HepG2 (cell line): ENCODE data around the gene TSC1. TPM values are rescaled to one million over a fixed set of nuclear protein-coding genes. Genes with fewer than 3 reads are reported as not detected.

Experiments used
- CBX2 ChIP-seq, 2 experiments: fragments of 200-600 bp in 1 of 2; sonication (generic); formaldehyde crosslinking in 1 of 2; IDR thresholded peaks; 2 replicates each; pipeline versions ENCODE4 v1.7.0 to v1.8.1; 2018 to 2022; ENCODE audit warnings: low read depth in 2 of 2, low read length in 1 of 2, mild to moderate bottlenecking in 1 of 2, missing genetic modification reagents in 1 of 2
- FOXJ3 ChIP-seq: sonication (generic); formaldehyde crosslinking; IDR thresholded peaks from 2 replicates; pipeline ENCODE4 v1.4.0; 2020; ENCODE audit warnings: missing genetic modification reagents, mild to moderate bottlenecking, borderline replicate concordance
- FOXK1 ChIP-seq: sonication (generic); formaldehyde crosslinking; IDR thresholded peaks from 2 replicates; pipeline ENCODE4 v1.4.0; 2020; ENCODE audit warnings: low read depth, missing genetic modification reagents, borderline replicate concordance
- FOXP4 ChIP-seq: sonication (generic); formaldehyde crosslinking; IDR thresholded peaks from 2 replicates; pipeline ENCODE4 v1.4.0; 2020; ENCODE audit warnings: missing genetic modification reagents
- GRHL1 ChIP-seq: sonication (generic); formaldehyde crosslinking; conservative IDR thresholded peaks from 2 replicates; pipeline ENCODE4 v1.8.0; 2022; ENCODE audit warnings: missing genetic modification reagents
- HDAC6 ChIP-seq: fragments of 200-600 bp; sonication (generic); IDR thresholded peaks from 2 replicates; pipeline ENCODE4 v1.7.0; 2017; ENCODE audit warnings: mild to moderate bottlenecking, antibody characterized with exemption, low read length, low read depth
- MAZ ChIP-seq, 2 experiments: sonication (generic) in 1 of 2; formaldehyde crosslinking in 1 of 2; IDR thresholded peaks; 2 replicates each; pipeline versions ENCODE4 v1.5.0 to v1.6.1; 2012 to 2020; ENCODE audit warnings: low read depth in 2 of 2, mild to moderate bottlenecking in 2 of 2, borderline replicate concordance in 1 of 2, improper control_type of control experiment in 1 of 2, low read length in 1 of 2, missing genetic modification reagents in 1 of 2, moderate library complexity in 1 of 2
- MED1 ChIP-seq: sonication (generic); formaldehyde crosslinking; IDR thresholded peaks from 2 replicates; pipeline ENCODE4 v1.4.0; 2020; ENCODE audit warnings: missing genetic modification reagents
- NFIC ChIP-seq: IDR thresholded peaks from 2 replicates; pipeline ENCODE4 v1.6.1; 2012; ENCODE audit warnings: mild to moderate bottlenecking, low read length, inconsistent platforms
- POLR2A ChIP-seq, 2 experiments: IDR thresholded peaks; 2 replicates each; pipeline ENCODE4 v1.6.1; 2011; ENCODE audit warnings: low read depth in 2 of 2, low read length in 2 of 2, mild to moderate bottlenecking in 1 of 2, moderate library complexity in 1 of 2; ENCODE audit not compliant: insufficient read depth in 1 of 2
- RARG ChIP-seq: sonication (generic); formaldehyde crosslinking; IDR thresholded peaks from 2 replicates; pipeline ENCODE4 v1.4.0; 2020; ENCODE audit warnings: low read depth, mild to moderate bottlenecking, missing genetic modification reagents
- REXO4 ChIP-seq: sonication (generic); formaldehyde crosslinking; IDR thresholded peaks from 2 replicates; pipeline ENCODE4 v1.8.0; 2022; ENCODE audit warnings: missing genetic modification reagents, mild to moderate bottlenecking, borderline replicate concordance
- SNAPC2 ChIP-seq: sonication (generic); formaldehyde crosslinking; IDR thresholded peaks from 2 replicates; pipeline ENCODE4 v1.8.1; 2022; ENCODE audit warnings: mild to moderate bottlenecking, missing genetic modification reagents
- ZBTB1 ChIP-seq: sonication (generic); formaldehyde crosslinking; IDR thresholded peaks from 2 replicates; pipeline ENCODE4 v1.4.0; 2020; ENCODE audit warnings: missing genetic modification reagents, borderline replicate concordance
- ZEB1 ChIP-seq: IDR thresholded peaks from 2 replicates; pipeline ENCODE4 v1.6.1; 2012; ENCODE audit warnings: mild to moderate bottlenecking, low read depth, inconsistent platforms; ENCODE audit not compliant: insufficient replicate concordance
- ZNF232 ChIP-seq: sonication (generic); formaldehyde crosslinking; IDR thresholded peaks from 2 replicates; pipeline ENCODE4 v1.4.0; 2020; ENCODE audit warnings: missing genetic modification reagents, borderline replicate concordance
- ZNF761 ChIP-seq: sonication (generic); formaldehyde crosslinking; conservative IDR thresholded peaks from 2 replicates; pipeline ENCODE4 v1.4.0; 2020; ENCODE audit warnings: mild to moderate bottlenecking, missing genetic modification reagents
- polyA plus RNA-seq, 8 experiments: library from polyadenylated mRNA; depleted of rRNA in 3 of 8; stranded (reverse) in 7 of 8; unstranded in 1 of 8; fragments of >200 nt; fragmentation: Illumina TruSeq in 4 of 8; extraction: Trizol in 4 of 8; gene quantifications; 2 replicates each; pipeline versions ENCODE4 v1.2.1 to v1.2.3, GENCODE V29; 2011 to 2016; ENCODE audit warnings: low read depth in 4 of 8, missing spikeins in 1 of 8, mixed read lengths in 1 of 8; ENCODE audit not compliant: insufficient read depth in 1 of 8
- total RNA-seq, 5 experiments: library from RNA; depleted of rRNA; stranded (reverse); fragments of >200 nt; fragmentation: Illumina TruSeq; extraction: Trizol; gene quantifications; 2 replicates each; pipeline ENCODE4 v1.2.3, GENCODE V29; 2016; ENCODE audit warnings: low read depth in 1 of 5
- TF ChIP-seq, protein P1 (sequence below): sonication (generic); formaldehyde crosslinking; IDR thresholded peaks from 2 replicates; pipeline ENCODE4 v1.8.1; 2023; ENCODE audit warnings: missing genetic modification reagents, mild to moderate bottlenecking, borderline replicate concordance
- TF ChIP-seq, protein P2 (sequence below): sonication (generic); formaldehyde crosslinking; IDR thresholded peaks from 2 replicates; pipeline ENCODE4 v1.8.1; 2023; ENCODE audit warnings: missing genetic modification reagents, inconsistent platforms, borderline replicate concordance

TSC1 gene
- total and polyA plus RNA-seq, 2 of the 13 experiments (the other 11 are each of a cell fraction or from before 2014, with no cell fraction given): 31.6 to 66.1 TPM

DNA sequence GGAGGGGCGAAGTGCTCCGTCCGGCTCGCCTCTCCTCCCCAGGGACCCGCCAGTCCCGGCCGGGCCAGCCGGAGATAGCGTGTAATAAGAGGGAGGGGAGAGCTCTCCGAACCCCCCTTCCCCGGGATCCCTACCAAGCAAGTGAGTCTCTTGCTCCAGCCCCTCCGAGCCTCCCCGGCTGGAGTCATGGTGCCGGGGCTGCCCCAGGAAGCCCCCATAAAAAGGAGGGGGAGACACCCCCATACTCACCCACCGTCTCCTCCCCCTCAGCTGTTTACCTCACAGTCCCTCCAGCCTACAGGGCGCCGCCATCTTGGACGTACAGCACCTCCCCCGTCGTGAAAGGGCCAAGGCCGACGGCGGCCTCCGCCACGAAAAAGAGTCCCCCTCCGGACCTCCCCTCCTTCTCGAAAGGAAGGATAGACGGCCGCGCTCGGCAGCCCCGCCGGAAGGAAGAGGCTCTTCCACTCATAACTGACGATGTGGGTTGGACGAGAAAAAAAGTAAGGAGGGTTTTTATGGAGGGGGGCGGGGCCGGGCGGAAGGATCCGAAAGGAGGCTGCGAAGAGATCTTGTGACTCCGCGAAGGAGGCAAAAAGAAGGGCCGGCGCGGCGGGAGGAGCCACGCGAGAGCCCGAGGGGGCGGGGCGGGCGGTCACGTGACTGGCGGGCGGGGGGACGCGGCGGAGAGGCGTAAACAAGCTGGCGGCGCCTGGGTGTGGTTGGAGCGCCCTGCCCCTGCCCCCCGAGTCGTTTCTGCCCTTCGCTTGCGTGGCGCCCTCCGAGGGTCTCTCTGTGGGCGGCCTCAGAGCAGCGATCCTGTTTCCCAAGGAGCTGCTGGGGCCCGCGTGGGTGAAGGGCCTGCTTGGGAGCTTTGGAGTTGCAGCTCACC, at the start of gene TSC1 (continued):
- peak; percentile 17; the same call in 1 of the 2 replicates for TF ChIP-seq FOXK1 (CRISPR knock-in tag)
- TF ChIP-seq, protein P1, sequence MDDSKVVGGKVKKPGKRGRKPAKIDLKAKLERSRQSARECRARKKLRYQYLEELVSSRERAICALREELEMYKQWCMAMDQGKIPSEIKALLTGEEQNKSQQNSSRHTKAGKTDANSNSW (CRISPR knock-in tag): 0 out of 2 replicates have a peak, but pooled peaks have one; percentile 71
- no peak for TF ChIP-seq GRHL1 (CRISPR knock-in tag)
- TF ChIP-seq SNAPC2 (CRISPR knock-in tag): no peak
- no peak for TF ChIP-seq RARG
- peak; percentile 19 for TF ChIP-seq FOXP4 (CRISPR knock-in tag)
- peak; percentile 39 for TF ChIP-seq MED1
- peak; percentile 80 for TF ChIP-seq ZNF761 (CRISPR knock-in tag)
- no peak for TF ChIP-seq ZEB1
- TF ChIP-seq CBX2 (IDR thresholded peaks at IDR 0.05; ENCODE audit: low read depth, low read length): no peak
- no peak for TF ChIP-seq CBX2 (CRISPR knock-in tag; IDR thresholded peaks at IDR 0.05; ENCODE audit: low read depth)
- no peak for TF ChIP-seq HDAC6
- TF ChIP-seq ZBTB1 (CRISPR knock-in tag): no peak
- no peak for TF ChIP-seq FOXJ3 (CRISPR knock-in tag)
- TF ChIP-seq, protein P2, sequence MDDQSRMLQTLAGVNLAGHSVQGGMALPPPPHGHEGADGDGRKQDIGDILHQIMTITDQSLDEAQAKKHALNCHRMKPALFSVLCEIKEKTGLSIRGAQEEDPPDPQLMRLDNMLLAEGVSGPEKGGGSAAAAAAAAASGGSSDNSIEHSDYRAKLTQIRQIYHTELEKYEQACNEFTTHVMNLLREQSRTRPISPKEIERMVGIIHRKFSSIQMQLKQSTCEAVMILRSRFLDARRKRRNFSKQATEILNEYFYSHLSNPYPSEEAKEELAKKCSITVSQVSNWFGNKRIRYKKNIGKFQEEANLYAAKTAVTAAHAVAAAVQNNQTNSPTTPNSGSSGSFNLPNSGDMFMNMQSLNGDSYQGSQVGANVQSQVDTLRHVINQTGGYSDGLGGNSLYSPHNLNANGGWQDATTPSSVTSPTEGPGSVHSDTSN (CRISPR knock-in tag): 0 out of 2 replicates have a peak, but pooled peaks have one; percentile 59
- no peak for TF ChIP-seq NFIC
- no peak for TF ChIP-seq ZNF232 (CRISPR knock-in tag)
- peak; percentile 75 to 84 for TF ChIP-seq POLR2A (IDR thresholded peaks at IDR 0.05; ENCODE audit: insufficient read depth in 1 of 2, low read depth in 2 of 2, low read length in 2 of 2)
- TF ChIP-seq REXO4 (CRISPR knock-in tag): no peak
- TF ChIP-seq MAZ (IDR thresholded peaks at IDR 0.05; ENCODE audit: borderline replicate concordance, low read depth, low read length): peak; percentile 83; the same call in 1 of the 2 replicates
- TF ChIP-seq MAZ (CRISPR knock-in tag; IDR thresholded peaks at IDR 0.05; ENCODE audit: low read depth): peak; percentile 93
